Liver (tissue), 9 donors: ENCODE data around the gene GPD2. TPM values are rescaled to one million over a fixed set of nuclear protein-coding genes. Genes with fewer than 3 reads are reported as not detected.
A peak's percentile ranks its signal among the peaks of the same experiment; 100 is the strongest.

ENCODE experiments used
- DNase-seq: peaks from one replicate; pipeline ENCODE4 v3.0.0-alpha.2; 2017; ENCODE audit warnings: low spot score
- H3K27ac ChIP-seq, 2 donors: one replicate each; pipeline ENCODE4 v1.7.0; 2013; ENCODE audit warnings: inconsistent platforms in 2 of 2, low read length in 2 of 2, control low read depth in 1 of 2, low read depth in 1 of 2, mild to moderate bottlenecking in 1 of 2
- H3K27me3 ChIP-seq, 4 donors: one replicate each; pipeline versions ENCODE4 v1.6.1 to v1.7.0; 2013; ENCODE audit warnings: low read length in 3 of 4, inconsistent platforms in 1 of 4, mild to moderate bottlenecking in 1 of 4, moderate library complexity in 1 of 4; ENCODE audit not compliant: control insufficient read depth in 4 of 4, insufficient read depth in 4 of 4
- H3K36me3 ChIP-seq, 4 donors: one replicate each; pipeline versions ENCODE4 v1.6.1 to v1.7.0; 2013; ENCODE audit warnings: low read length in 3 of 4, mild to moderate bottlenecking in 3 of 4, low read depth in 1 of 4, moderate library complexity in 1 of 4; ENCODE audit not compliant: control insufficient read depth in 4 of 4, insufficient read depth in 3 of 4
- H3K4me1 ChIP-seq, 4 donors: one replicate each; pipeline versions ENCODE4 v1.6.1 to v1.7.0; 2013; ENCODE audit warnings: low read length in 3 of 4, mild to moderate bottlenecking in 3 of 4, moderate library complexity in 1 of 4; ENCODE audit not compliant: control insufficient read depth in 4 of 4, insufficient read depth in 4 of 4
- H3K4me3 ChIP-seq, 3 donors: one replicate each; pipeline versions ENCODE4 v1.6.1 to v1.7.0; 2013; ENCODE audit warnings: low read length in 3 of 3, control low read depth in 1 of 3, low read depth in 1 of 3, mild to moderate bottlenecking in 1 of 3
- H3K9ac ChIP-seq, 2 donors: one replicate each; pipeline ENCODE4 v1.7.0; 2013; ENCODE audit warnings: low read length in 2 of 2, mild to moderate bottlenecking in 2 of 2, moderate library complexity in 2 of 2, control low read depth in 1 of 2, low read depth in 1 of 2
- H3K9me3 ChIP-seq, 4 donors: one replicate each; pipeline versions ENCODE4 v1.6.1 to v1.7.0; 2013; ENCODE audit warnings: low read length in 3 of 4; ENCODE audit not compliant: control insufficient read depth in 4 of 4
- EGR1 ChIP-seq, 2 donors: IDR thresholded peaks; 2 replicates each; pipeline ENCODE4 v1.6.1; 2016 to 2018; ENCODE audit warnings: antibody characterized with exemption in 2 of 2, low read depth in 2 of 2
- FOXA1 ChIP-seq: IDR thresholded peaks from 2 replicates; pipeline ENCODE4 v1.6.1; 2016; ENCODE audit warnings: antibody characterized with exemption
- FOXA2 ChIP-seq: IDR thresholded peaks from 2 replicates; pipeline ENCODE4 v1.6.1; 2016; ENCODE audit warnings: antibody characterized with exemption
- GABPA ChIP-seq, 2 donors: IDR thresholded peaks in 1 of 2; conservative IDR thresholded peaks in 1 of 2; 2 replicates each; pipeline ENCODE4 v1.6.1; 2016; ENCODE audit warnings: antibody characterized with exemption in 2 of 2, mild to moderate bottlenecking in 1 of 2, moderate library complexity in 1 of 2
- HNF4G ChIP-seq: IDR thresholded peaks from 2 replicates; pipeline ENCODE4 v1.6.1; 2016; ENCODE audit warnings: antibody characterized with exemption
- NR2F2 ChIP-seq: IDR thresholded peaks from 2 replicates; pipeline ENCODE4 v1.6.1; 2016; ENCODE audit warnings: antibody characterized with exemption
- RAD21 ChIP-seq, 2 donors: IDR thresholded peaks; 2 replicates each; pipeline ENCODE4 v1.6.1; 2016; ENCODE audit warnings: antibody characterized with exemption in 2 of 2, mild to moderate bottlenecking in 2 of 2
- SP1 ChIP-seq: IDR thresholded peaks from 2 replicates; pipeline ENCODE4 v1.6.1; 2018; ENCODE audit warnings: antibody characterized with exemption, mild to moderate bottlenecking
- YY1 ChIP-seq: IDR thresholded peaks from 2 replicates; pipeline ENCODE4 v1.6.1; 2016; ENCODE audit warnings: antibody characterized with exemption, mild to moderate bottlenecking
- WGBS: extraction: QIAGEN DNeasy Blood & Tissue Kit; methylation state at CpG from one replicate; pipeline ENCODE4 v1.1.7; 2013; 5-methylcytosine and 5-hydroxymethylcytosine counted together
- polyA plus RNA-seq, 2 donors: library from polyadenylated mRNA; stranded (reverse) in 1 of 2; unstranded in 1 of 2; fragments of 200-250 nt in 1 of 2; fragments of >200 nt in 1 of 2; fragmentation: Nextera tagmentation in 1 of 2; extraction: Ambion mirVana in 1 of 2; gene quantifications; one replicate each; pipeline versions ENCODE4 v1.2.1 to v1.2.3, GENCODE V29; 2013 to 2015
- total RNA-seq, 2 donors: library from RNA; depleted of rRNA; stranded (reverse); fragments of >200 nt; gene quantifications; one replicate each; pipeline ENCODE4 v1.2.3, GENCODE V29; 2014
- TF ChIP-seq, protein P1 (sequence below): IDR thresholded peaks from 2 replicates; pipeline ENCODE4 v1.6.1; 2016; ENCODE audit warnings: antibody characterized with exemption
- TF ChIP-seq, protein P2 (sequence below): IDR thresholded peaks from 2 replicates; pipeline ENCODE4 v1.6.1; 2016; ENCODE audit warnings: antibody characterized with exemption, mild to moderate bottlenecking
- TF ChIP-seq, protein P3 (sequence below): fragments of 150-350 bp; IDR thresholded peaks from 2 replicates; pipeline ENCODE4 v1.5.1; 2017; ENCODE audit warnings: improper control_type of control experiment, low read depth, low read length; ENCODE audit not compliant: missing input control
- TF ChIP-seq, protein P4 (sequence below): IDR thresholded peaks from 2 replicates; pipeline ENCODE4 v1.6.1; 2016; ENCODE audit warnings: antibody characterized with exemption
- TF ChIP-seq, protein P5 (sequence below): IDR thresholded peaks from 2 replicates; pipeline ENCODE4 v1.6.1; 2016; ENCODE audit warnings: antibody characterized with exemption
- donor health status: healthy.
- donor health status: healthy.
- donor health status: healthy.
- donor health status: healthy.
- donor health status: healthy.

Gene GPD2
- total and polyA plus RNA-seq, 4 donors: 1.4 to 14.3 (median 6.1) TPM

DNA sequence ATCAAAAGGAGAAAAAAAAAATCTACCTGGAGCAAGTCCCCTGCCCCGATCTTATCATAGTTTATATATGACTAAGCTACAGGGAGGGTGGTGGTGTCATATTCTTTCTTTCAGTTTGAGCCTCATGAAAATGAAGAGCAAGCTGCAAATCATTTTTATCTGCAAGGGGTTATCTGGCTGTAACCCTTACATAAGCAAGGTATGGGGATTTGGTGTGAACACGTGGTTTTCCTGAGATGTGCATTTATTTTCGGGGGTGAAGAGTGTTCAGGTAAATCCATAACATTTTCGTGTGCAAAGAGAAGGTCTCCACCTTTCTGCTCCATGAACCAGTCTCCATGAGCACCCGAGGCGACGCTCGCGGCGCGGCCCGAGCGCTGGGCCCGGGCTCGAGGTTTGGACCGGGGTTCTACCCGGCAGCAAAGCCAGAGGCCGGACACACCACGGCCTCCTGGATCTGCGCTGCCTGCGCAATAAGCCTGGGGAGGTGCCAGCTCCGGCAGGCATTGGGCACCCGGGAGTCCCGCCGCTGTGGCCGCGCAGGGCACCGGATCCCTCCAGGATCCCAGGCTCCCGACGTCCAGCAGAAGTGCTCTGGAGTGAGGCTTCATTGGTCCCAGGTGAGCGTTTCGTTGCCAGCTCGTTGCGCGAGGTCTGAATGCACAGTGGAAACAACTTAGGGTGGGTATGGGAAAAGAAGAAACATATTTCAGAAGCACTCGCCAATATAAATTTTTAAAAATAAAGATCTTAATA, 36.1 kb upstream of the GPD2 start:
- WGBS: under 1% methylated on average over 36 of the region's 36 CpGs
- peak overlapping the region; percentile 59 to 73 for H3K9ac ChIP-seq
- H3K27ac ChIP-seq: peak overlapping the region; percentile 83 to 88
- H3K4me3 ChIP-seq: peak overlapping the region; percentile 56 to 78 (median 58)
- TF ChIP-seq RAD21 (IDR thresholded peaks at IDR 0.05) (peak in 1 of 2 donors; percentile 48), SP1 (peak; percentile 3), YY1 (peak; percentile 65), EGR1 (IDR thresholded peaks at IDR 0.05; ENCODE audit: low read depth in 2 of 2) (no peak), NR2F2 (no peak), GABPA (IDR thresholded peaks at IDR 0.05 in 1 of 2, conservative IDR thresholded peaks at IDR 0.05 in 1 of 2) (no peak)
- TF ChIP-seq, protein P1, sequence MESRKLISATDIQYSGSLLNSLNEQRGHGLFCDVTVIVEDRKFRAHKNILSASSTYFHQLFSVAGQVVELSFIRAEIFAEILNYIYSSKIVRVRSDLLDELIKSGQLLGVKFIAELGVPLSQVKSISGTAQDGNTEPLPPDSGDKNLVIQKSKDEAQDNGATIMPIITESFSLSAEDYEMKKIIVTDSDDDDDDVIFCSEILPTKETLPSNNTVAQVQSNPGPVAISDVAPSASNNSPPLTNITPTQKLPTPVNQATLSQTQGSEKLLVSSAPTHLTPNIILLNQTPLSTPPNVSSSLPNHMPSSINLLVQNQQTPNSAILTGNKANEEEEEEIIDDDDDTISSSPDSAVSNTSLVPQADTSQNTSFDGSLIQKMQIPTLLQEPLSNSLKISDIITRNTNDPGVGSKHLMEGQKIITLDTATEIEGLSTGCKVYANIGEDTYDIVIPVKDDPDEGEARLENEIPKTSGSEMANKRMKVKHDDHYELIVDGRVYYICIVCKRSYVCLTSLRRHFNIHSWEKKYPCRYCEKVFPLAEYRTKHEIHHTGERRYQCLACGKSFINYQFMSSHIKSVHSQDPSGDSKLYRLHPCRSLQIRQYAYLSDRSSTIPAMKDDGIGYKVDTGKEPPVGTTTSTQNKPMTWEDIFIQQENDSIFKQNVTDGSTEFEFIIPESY: no peak
- TF ChIP-seq, protein P2, sequence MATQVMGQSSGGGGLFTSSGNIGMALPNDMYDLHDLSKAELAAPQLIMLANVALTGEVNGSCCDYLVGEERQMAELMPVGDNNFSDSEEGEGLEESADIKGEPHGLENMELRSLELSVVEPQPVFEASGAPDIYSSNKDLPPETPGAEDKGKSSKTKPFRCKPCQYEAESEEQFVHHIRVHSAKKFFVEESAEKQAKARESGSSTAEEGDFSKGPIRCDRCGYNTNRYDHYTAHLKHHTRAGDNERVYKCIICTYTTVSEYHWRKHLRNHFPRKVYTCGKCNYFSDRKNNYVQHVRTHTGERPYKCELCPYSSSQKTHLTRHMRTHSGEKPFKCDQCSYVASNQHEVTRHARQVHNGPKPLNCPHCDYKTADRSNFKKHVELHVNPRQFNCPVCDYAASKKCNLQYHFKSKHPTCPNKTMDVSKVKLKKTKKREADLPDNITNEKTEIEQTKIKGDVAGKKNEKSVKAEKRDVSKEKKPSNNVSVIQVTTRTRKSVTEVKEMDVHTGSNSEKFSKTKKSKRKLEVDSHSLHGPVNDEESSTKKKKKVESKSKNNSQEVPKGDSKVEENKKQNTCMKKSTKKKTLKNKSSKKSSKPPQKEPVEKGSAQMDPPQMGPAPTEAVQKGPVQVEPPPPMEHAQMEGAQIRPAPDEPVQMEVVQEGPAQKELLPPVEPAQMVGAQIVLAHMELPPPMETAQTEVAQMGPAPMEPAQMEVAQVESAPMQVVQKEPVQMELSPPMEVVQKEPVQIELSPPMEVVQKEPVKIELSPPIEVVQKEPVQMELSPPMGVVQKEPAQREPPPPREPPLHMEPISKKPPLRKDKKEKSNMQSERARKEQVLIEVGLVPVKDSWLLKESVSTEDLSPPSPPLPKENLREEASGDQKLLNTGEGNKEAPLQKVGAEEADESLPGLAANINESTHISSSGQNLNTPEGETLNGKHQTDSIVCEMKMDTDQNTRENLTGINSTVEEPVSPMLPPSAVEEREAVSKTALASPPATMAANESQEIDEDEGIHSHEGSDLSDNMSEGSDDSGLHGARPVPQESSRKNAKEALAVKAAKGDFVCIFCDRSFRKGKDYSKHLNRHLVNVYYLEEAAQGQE: peak; percentile 42
- TF ChIP-seq, protein P3, sequence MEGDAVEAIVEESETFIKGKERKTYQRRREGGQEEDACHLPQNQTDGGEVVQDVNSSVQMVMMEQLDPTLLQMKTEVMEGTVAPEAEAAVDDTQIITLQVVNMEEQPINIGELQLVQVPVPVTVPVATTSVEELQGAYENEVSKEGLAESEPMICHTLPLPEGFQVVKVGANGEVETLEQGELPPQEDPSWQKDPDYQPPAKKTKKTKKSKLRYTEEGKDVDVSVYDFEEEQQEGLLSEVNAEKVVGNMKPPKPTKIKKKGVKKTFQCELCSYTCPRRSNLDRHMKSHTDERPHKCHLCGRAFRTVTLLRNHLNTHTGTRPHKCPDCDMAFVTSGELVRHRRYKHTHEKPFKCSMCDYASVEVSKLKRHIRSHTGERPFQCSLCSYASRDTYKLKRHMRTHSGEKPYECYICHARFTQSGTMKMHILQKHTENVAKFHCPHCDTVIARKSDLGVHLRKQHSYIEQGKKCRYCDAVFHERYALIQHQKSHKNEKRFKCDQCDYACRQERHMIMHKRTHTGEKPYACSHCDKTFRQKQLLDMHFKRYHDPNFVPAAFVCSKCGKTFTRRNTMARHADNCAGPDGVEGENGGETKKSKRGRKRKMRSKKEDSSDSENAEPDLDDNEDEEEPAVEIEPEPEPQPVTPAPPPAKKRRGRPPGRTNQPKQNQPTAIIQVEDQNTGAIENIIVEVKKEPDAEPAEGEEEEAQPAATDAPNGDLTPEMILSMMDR: no peak
- TF ChIP-seq, protein P4, sequence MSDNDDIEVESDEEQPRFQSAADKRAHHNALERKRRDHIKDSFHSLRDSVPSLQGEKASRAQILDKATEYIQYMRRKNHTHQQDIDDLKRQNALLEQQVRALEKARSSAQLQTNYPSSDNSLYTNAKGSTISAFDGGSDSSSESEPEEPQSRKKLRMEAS: no peak
- H3K9me3 ChIP-seq: no peaks in the 10 kb centered on the region
- no peak for DNase-seq
- peaks cover 9 to 28% (median 15%) of the 10 kb centered on the region in 4 donors for H3K4me1 ChIP-seq
- H3K36me3 ChIP-seq: no peaks in the 10 kb centered on the region
- H3K27me3 ChIP-seq: no peaks in the 10 kb centered on the region

DNA sequence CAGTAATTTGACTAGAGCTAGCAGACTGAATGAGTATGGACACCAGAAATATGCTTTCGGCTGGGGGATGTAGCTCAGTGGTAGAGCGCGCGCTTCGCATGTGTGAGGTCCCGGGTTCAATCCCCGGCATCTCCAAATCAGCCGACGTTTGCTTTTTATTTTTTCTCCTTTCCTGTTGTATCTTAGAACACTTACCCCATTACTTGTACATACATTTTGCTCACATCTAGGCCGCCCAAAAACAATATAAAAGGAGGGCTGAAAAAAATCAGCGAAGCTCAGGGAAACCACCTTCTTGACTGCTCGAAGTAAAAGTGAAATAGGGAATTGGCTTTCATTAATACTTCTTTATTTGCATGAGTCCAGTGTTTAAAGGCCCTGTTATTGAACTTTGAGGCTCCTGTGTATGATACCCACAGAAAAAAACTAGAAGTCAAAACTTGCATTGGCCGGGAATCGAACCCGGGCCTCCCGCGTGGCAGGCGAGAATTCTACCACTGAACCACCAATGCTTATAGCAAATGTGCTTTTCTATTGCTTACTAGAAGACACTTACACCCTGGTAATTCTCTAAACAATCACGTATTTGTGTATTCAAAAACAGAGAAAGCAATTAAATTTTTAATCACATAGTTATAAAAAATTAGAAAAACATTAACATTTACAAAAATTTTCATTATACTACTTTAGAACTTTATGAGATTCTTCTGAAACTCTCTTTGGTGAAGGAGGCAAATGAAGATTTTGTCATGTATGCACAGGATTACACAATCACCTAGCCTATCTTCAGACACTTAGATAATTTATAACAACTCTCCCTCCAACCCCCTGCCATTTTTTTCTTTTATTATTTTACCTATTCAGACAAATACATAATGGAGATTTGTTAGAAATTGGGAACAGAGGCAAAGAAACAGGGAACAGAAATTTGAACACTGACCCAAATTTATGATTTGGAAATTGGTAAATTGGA, 35.2 kb upstream of the GPD2 start:
- Histone ChIP-seq H3K9me3 (no peaks in the 10 kb centered on the region), H3K27ac (peak overlapping the region; percentile 83 to 88), H3K27me3 (no peaks in the 10 kb centered on the region), H3K36me3 (no peaks in the 10 kb centered on the region), H3K4me3 (peak overlapping the region; percentile 56 to 78 (median 58)), H3K4me1 (peaks cover 10 to 34% (median 15%) of the 10 kb centered on the region in 4 donors), H3K9ac (peak overlapping the region in 1 of 2 donors; percentile 78)
- DNase-seq: peak; percentile 84
- 1% methylated on average over 19 of the region's 19 CpGs for whole genome bisulfite sequencing
- TF ChIP-seq FOXA2 (no peak), FOXA1 (no peak), YY1 (peak; percentile 7), EGR1 (IDR thresholded peaks at IDR 0.05; ENCODE audit: low read depth in 2 of 2) (no peak), SP1 (peak; percentile 33), GABPA (IDR thresholded peaks at IDR 0.05 in 1 of 2, conservative IDR thresholded peaks at IDR 0.05 in 1 of 2) (peak in 1 of 2 donors; percentile 29), HNF4G (no peak), RAD21 (IDR thresholded peaks at IDR 0.05) (no peak)
- TF ChIP-seq, protein P5, sequence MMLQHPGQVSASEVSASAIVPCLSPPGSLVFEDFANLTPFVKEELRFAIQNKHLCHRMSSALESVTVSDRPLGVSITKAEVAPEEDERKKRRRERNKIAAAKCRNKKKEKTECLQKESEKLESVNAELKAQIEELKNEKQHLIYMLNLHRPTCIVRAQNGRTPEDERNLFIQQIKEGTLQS: peak; percentile 100
- TF ChIP-seq, protein P3: no peak
- TF ChIP-seq, protein P4: peak; percentile 56
